ENCODE results near the gene ARHGAP4.
A peak's percentile ranks its signal among the peaks of the same experiment; 100 is the strongest.

The ARHGAP4 gene

DNA sequence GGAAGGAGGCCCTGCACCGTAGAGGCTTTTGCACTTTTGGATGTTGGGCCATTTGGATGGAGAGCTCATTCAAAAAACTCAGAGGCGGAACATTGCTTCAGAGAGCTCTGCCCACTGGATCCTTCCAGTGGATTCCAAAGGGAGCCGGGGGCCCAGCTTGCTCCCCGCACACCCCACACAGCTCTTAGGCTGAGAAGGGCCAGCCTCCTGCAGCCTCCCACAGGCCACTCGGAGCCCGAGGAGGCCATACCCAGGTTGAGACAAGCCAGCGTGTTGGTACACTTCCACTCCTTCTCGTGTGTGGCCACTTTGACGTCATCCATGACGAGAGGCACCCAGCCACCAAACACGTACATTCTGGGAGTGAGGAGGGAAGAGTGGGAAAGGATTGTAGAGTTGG lies 35.2 kb upstream of the ARHGAP4 start:
- DNase-seq = no peak

- DNase-seq = no peak
Observed at GRCh38 chrX:153960786-153961185, 34.7 kb upstream of the ARHGAP4 start.

DNA sequence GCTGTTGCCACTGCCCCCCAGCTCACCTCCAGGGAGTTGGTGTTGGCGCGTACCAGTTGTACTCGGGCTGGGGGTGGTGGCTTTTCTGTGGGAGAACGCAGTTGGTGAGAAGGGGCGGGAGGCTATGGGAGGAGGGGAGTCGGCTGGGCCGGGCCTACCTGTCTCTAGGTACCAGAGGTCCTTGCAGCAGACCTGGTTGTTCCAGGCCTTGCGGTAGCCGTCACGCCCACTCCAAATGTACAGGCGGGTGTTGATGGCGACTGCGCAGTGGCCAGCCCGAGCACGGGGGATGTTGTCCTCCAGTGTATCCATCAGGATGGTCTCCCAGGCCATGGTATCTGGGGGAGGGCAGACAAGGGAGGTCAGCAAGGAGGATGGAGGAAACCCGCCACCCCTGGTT lies 34.0 kb upstream of the ARHGAP4 start:
- DNase-seq = no peak

DNA sequence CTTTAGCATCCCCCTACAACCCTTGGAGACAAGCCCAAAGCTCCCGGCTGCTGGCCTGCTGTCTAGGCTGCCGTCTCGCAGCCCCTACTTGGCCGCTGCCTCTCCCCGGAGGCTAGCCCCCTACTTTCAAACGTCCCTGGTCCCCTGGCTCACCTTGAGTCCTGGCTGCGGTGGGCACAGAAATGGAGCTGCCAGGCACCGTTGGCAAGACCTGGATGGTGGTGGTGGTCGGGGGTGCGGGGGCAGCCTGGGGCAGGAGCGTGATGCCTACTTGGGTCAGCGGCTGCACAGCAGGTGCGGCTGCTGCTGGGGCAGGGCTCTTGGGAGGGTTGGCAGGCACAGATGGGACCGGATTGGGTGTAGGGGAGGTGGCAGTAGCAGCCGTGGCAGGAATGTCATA lies 33.6 kb upstream of the ARHGAP4 start:
- DNase-seq = no peak

GRCh38 chrX:153958605-153959004 lies 32.5 kb upstream of the ARHGAP4 start:
- no peak for DNase-seq

DNA sequence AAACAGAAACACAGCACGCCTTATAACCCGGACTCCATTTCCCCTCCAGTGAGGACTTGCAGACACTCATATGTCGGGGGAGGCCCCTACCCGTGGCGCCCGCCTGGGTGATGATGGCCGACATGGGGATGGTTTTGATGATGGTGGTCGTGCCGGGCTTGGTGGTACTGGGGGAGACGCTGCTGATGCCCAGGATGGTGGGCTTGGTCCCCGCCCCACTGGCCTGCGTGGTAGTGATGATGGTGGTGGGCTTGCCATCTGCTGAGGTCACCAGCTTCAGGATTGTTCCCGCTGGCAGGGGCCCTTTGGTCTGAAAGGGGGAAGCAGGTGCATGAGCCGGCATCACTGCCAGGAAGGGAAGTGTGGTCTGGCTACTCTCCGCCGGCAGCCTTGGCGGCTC lies 31.2 kb upstream of the ARHGAP4 start:
- DNase-seq = no peak

GRCh38 chrX:153956044-153956907 lies 30.2 kb upstream of the ARHGAP4 start:
- DNase-seq = no peak

DNA sequence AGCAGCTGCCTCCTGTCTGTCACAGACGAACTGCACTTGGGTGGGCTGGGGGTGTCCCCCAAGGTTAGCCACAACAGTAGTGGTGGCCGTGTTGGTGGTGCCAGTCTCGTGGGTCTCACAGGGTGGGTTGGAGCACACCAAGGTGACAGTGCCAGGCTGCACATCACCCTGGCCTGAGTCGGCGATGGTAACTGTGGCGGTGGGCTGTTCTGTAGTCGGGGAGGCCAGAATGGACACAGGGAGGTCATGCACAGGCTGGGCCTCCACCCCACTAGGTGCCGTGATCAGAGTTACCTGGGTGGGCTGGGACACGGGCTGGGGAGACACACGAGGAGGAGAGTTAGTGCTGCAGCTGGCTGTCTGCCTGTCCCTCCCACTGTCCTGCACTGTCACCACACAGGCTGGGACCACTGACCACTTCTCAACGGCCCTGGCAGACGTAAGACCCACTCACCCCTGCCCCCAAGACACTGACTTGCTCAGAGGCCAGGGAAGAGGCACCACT lies 29.2 kb upstream of the ARHGAP4 start:
- DNase-seq = no peak

- DNase-seq = no peak
Observed at GRCh38 chrX:153954558-153955227, 28.6 kb upstream of the ARHGAP4 start.

DNA sequence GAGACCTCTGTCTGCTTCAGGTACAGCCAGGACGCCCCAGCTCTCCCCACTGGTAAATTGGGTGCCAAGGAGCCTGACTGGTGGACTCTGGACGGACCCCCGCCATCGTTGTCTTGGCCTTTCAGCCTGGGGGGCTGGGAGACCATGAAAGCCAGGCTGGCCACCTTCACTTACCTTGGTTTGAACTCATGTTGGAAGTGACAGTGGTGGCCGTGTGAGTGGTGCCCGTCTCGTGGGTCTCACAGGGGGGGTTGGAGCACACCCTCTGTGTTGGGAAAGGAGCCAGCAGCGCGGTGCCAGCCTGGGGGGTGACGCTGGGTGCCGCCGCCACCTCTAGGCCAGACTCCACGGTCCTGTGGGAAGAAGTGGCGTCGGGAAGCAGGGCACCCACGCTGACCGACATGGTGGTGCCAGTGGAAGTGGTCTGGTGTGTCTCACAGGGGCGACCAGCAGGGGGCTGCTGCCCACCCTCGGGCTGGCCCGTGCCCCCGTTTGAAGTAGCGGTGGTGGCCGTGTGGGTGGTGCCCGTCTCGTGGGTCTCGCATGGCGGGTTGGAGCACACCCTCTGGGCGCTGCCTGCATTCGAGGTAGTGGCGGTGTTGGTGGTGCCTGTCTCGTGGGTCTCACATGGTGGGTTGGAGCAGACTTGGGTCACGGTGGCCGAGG lies 28.0 kb upstream of the ARHGAP4 start:
- DNase-seq = no peak

- peak; percentile 77 to 80 for DNase-seq
Observed at GRCh38 chrX:153953342-153953830, 27.3 kb upstream of the ARHGAP4 start.

DNA sequence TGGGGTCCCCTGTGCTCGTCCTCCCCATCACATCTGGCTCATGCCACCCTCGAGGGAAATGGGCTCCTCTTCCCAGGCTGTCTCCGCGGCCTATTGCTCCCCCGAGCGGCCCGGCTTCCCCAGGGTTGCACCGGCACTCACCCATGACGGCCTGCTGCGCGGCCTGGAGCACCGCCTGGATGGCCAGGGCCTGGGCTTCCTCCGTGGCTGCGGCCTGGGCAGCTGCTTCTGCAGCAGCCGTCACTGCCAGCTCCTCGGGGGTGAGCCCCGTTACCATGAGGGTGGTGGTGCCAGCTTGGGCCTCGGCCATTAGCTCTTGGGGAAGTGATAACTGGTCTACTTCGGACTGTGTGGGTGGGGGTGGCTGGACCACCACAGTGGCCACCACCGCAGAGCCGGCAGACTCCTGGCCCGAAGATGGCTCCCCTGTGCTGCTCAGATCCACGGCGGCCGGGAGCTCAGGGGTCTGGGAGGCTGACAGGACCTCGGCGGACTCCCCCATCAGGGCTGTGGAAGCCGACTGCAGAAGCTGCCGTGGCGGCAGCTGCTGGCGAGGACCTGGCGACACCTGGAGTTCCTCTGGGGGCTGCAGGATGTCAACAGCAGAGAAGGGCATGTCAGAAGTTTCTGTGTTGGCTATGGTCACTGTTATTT lies 26.4 kb upstream of the ARHGAP4 start:
- no peak for DNase-seq

GRCh38 chrX:153951683-153952372 lies 25.8 kb upstream of the ARHGAP4 start:
- DNase-seq = no peak

GRCh38 chrX:153950127-153950526 lies 24.1 kb upstream of the ARHGAP4 start:
- no peak for DNase-seq

DNA sequence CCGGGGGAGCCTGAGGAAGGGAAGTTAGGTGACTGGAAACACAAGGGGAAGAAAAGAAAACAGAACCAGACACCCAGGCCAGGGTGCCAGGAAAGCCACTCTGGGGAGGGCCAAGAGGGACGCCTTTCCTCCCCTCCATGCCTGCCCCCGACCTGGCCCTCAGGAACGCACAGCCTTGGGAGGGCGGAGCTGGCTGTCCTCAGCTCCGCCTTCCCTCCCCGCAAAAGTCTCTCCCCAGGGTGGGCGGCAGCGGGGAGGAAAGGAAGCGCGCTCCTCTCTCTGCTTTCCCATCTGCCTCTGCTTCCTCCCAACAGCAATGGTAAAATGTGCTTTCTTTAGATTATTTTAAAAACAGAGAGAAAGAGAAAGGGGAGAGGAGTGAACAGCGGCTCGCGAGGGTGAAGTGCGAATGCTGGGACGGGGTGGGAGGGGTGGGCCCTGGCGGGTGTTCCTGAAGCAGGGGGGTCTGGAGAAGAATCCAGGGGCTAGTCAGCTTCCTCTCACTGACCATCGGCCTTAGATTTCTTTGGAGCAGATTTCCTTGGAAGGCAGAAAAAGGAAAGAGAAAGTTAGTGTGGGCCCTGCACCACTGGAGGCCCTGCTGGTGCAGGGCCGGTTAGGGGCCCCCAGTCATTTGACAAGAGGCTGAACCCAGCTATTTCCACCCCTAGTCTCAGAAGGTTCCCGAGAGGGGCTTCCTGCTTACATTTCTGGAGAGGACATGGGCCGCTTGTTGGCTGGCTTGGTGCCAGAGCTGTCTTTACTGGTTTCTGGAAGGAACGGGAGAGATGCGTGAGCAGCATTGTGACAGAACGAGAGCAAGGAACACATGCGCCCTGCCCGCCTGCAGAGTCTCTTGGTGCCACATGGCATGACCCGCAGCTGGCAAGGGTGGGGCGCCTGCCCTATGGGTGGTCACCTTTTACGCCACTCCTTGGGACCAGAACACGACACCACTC lies 23.1 kb upstream of the ARHGAP4 start:
- DNase-seq = no peak

DNA sequence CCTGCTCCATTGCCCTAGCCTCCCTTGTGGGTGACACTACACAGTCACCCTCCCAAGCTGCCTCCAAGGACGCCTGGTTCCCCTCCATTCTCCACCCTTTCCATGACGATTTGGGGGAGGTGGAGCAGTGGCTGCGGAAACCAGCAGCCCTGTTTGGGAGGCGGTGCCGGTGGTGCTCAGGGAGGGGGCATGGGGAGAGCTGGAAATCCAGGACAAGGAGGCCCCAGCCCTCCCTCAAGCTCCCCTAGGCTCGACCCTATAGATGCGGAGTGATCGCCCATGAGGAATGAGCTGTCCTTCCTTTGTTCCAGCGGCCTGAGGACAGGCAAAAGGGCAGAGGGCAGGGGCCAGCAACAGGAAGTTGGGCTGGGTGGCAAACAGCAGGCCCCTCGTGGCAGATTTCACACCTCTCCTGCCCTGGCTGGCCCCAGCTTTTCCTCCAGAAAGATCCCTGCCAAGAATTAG lies 22.0 kb upstream of the ARHGAP4 start:
- no peak for DNase-seq

DNA sequence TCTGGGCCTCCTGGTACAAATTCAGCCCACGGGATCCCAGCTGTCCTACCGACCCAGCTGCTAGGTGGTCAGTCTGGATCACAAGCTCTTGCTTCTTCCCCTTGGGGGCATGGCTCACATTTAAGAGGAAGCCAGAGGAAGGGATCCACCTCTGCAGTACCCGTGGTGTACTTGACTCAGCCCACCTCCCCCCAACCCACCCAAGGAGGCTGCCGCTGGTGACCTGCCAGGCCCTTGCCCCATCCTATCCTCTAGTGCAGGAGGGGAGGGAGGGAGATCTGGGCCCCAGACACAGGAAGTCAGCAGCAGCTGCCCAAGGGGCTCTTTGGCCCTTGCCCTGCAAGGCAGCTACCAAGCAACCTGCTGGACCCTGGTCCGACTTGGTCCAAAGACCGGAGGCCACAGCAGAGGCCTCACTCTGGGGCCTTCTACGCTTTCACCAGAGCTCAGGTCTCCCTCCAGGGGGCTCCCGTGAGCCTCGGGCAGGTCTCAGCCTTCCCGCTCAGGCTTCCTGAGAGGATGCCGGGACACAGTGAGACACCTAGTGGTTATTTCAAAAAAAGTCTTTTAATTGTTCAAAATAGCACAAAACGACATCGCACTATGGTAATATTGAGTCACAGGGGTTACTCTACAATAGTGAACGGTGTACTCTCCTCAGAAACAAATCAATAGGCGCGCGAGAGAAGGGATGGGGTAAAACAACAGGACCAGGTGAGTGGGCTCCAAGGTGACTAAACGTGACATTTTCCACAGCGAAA lies 21.1 kb upstream of the ARHGAP4 start:
- DNase-seq = peak; percentile 82 to 86

GRCh38 chrX:153945956-153946943 lies 20.2 kb upstream of the ARHGAP4 start:
- no peak for DNase-seq

DNA sequence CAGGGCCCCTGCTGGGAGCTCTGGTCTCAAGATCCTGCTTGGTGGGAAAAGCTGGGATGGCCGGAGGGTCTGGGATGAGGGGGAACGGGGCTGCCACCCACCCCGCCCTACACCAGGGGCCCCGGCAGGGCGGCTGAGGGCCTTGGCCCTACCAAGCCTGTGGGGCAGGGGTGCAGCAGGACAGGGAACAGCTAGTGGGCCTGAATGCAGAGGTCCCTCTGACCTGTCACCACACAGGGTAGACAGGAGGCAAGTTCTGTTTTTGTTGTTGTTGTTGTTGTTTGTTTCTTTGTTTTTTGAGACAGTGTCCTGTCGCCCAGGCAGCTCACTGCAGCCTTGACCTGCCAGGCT lies 18.7 kb upstream of the ARHGAP4 start:
- DNase-seq = no peak

All from CD4-positive, alpha-beta T cell treated with Interleukin-1 beta for 1 hour (primary cell).